Left ventricle myocardium inferior (tissue), 1 donor: Measurements from ENCODE around the gene XYLT2. TPM values are rescaled to one million over a fixed set of nuclear protein-coding genes. Genes with fewer than 3 reads are reported as not detected.

ENCODE experiments used
- DNase-seq: peaks from one replicate; pipeline ENCODE4 v3.0.0-alpha.2; 2020
- H3K27ac ChIP-seq: fragments of 200-600 bp; replicated peaks from 2 replicates; pipeline ENCODE4 v1.8.0; 2021
- H3K27me3 ChIP-seq: fragments of 200-600 bp; 2 replicates; pipeline ENCODE4 v1.8.0; 2021; ENCODE audit warnings: low read depth
- H3K36me3 ChIP-seq: fragments of 200-600 bp; 2 replicates; pipeline ENCODE4 v1.8.0; 2021
- H3K4me1 ChIP-seq: fragments of 200-600 bp; 2 replicates; pipeline ENCODE4 v1.8.0; 2021
- H3K4me3 ChIP-seq: fragments of 200-600 bp; 2 replicates; pipeline ENCODE4 v1.8.0; 2021; ENCODE audit warnings: mild to moderate bottlenecking, moderate library complexity
- H3K9me3 ChIP-seq: fragments of 200-600 bp; replicated peaks from 2 replicates; pipeline ENCODE4 v1.8.0; 2021
- CTCF ChIP-seq: fragments of 200-600 bp; IDR thresholded peaks from 2 replicates; pipeline ENCODE4 v1.8.0; 2021; ENCODE audit warnings: antibody characterized with exemption, mild to moderate bottlenecking, borderline replicate concordance
- intact Hi-C: fragments of 100-400 bp; cut with micrococcal nuclease; formaldehyde crosslinking; loops from one replicate; pipeline ENCODE4 v1.11.0; 2022
- total RNA-seq: library from RNA; stranded (reverse); fragmentation: NEBNext Ultra II Directional; extraction: Animal tissue kit (Norgen Biotek cat#: 25700); gene quantifications from one replicate; pipeline ENCODE4 v1.2.1, GENCODE V29; 2021
- donor health status: DM: no; HTN: yes; CAD: no; lungs with severe emphysema.

The XYLT2 gene
- total RNA-seq, 1 donor from 2014 or later, result 12.6 TPM

- no peak overlapping the region for H3K4me3 ChIP-seq
- H3K27me3 ChIP-seq, result peaks cover 20% of the 10 kb centered on the region
- H3K9me3 ChIP-seq, result no peaks in the 10 kb centered on the region
- no peak for DNase-seq
- no peak for TF ChIP-seq CTCF
- no peaks in the 10 kb centered on the region for H3K36me3 ChIP-seq
- intact Hi-C loops, result no loop called here
- H3K27ac ChIP-seq, result no peak overlapping the region
- no peaks in the 10 kb centered on the region for H3K4me1 ChIP-seq
Observed at GRCh38 chr17:50301891-50302584, 43.9 kb upstream of the XYLT2 start.

GRCh38 chr17:50303051-50303450, 42.9 kb upstream of the XYLT2 start:
- Histone ChIP-seq H3K27me3 (peaks cover 20% of the 10 kb centered on the region), H3K27ac (no peak overlapping the region), H3K9me3 (no peaks in the 10 kb centered on the region), H3K4me1 (no peaks in the 10 kb centered on the region), H3K36me3 (no peaks in the 10 kb centered on the region), H3K4me3 (no peak overlapping the region)
- intact Hi-C loops, result no loop called here
- no peak for TF ChIP-seq CTCF
- DNase-seq, result no peak

GRCh38 chr17:50303596-50303995, 42.3 kb upstream of the XYLT2 start:
- Histone ChIP-seq H3K9me3 (no peaks in the 10 kb centered on the region), H3K36me3 (no peaks in the 10 kb centered on the region), H3K4me1 (no peaks in the 10 kb centered on the region), H3K4me3 (no peak overlapping the region), H3K27ac (no peak overlapping the region), H3K27me3 (peaks cover 20% of the 10 kb centered on the region)
- DNase-seq, result no peak
- TF ChIP-seq CTCF, result no peak
- intact Hi-C loops, result no loop called here

GRCh38 chr17:50304781-50305404, 41.0 kb upstream of the XYLT2 start:
- no peak overlapping the region for H3K27ac ChIP-seq
- H3K4me1 ChIP-seq, result no peaks in the 10 kb centered on the region
- DNase-seq, result no peak
- H3K4me3 ChIP-seq, result no peak overlapping the region
- intact Hi-C loops, result no loop called here
- no peaks in the 10 kb centered on the region for H3K36me3 ChIP-seq
- H3K9me3 ChIP-seq, result no peaks in the 10 kb centered on the region
- no peak for TF ChIP-seq CTCF
- H3K27me3 ChIP-seq, result peaks cover 20% of the 10 kb centered on the region

- Histone ChIP-seq H3K27ac (no peak overlapping the region), H3K4me1 (no peaks in the 10 kb centered on the region), H3K36me3 (no peaks in the 10 kb centered on the region), H3K27me3 (peaks cover 43% of the 10 kb centered on the region), H3K4me3 (no peak overlapping the region), H3K9me3 (no peaks in the 10 kb centered on the region)
- no peak for TF ChIP-seq CTCF
- no peak for DNase-seq
- intact Hi-C loops, result no loop called here
Observed at GRCh38 chr17:50307654-50308053, 38.3 kb upstream of the XYLT2 start.
